NCI-H345 treated with DMSO at 0.1 percent for 48 hours (cell line): ENCODE results near the gene UTS2.

Source experiments
- DNase-seq: peaks from one replicate; lab custom pipeline; 2025; ENCODE audit not compliant: unreplicated experiment; lab: John Stamatoyannopoulos, UW

Gene UTS2

GRCh38 chr1:7852804-7853683 is at the start of gene UTS2:
TSS of gene UTS2 (minus strand) at chr1:7853065. CDS start at chr1:7853003, 62 bp downstream.
- no peak for DNase-seq

- no peak for DNase-seq
These were observed 46.9 kb upstream of the UTS2 start for GRCh38 chr1:7899741-7900140.

- no peak for DNase-seq
These were observed 46.1 kb upstream of the UTS2 start for GRCh38 chr1:7898962-7899361.

- no peak for DNase-seq
These were observed 44.1 kb upstream of the UTS2 start for GRCh38 chr1:7896994-7897393.

- no peak for DNase-seq
These were observed 40.8 kb upstream of the UTS2 start for GRCh38 chr1:7893529-7894180.

GRCh38 chr1:7891804-7892203 is 38.9 kb upstream of the UTS2 start:
- DNase-seq = no peak

GRCh38 chr1:7890853-7891252 is 38.0 kb upstream of the UTS2 start:
- no peak for DNase-seq

GRCh38 chr1:7888248-7889081 is 35.6 kb upstream of the UTS2 start:
- no peak for DNase-seq

- DNase-seq = no peak
These were observed 33.5 kb upstream of the UTS2 start for GRCh38 chr1:7886405-7886745.

GRCh38 chr1:7885513-7886404 is 32.9 kb upstream of the UTS2 start:
- DNase-seq = no peak

GRCh38 chr1:7884757-7885156 is 31.9 kb upstream of the UTS2 start:
- DNase-seq = no peak

- no peak for DNase-seq
These were observed 26.4 kb upstream of the UTS2 start for GRCh38 chr1:7879228-7879627.

GRCh38 chr1:7878027-7878426 is 25.2 kb upstream of the UTS2 start:
- DNase-seq = no peak

GRCh38 chr1:7873801-7874795 is 21.2 kb upstream of the UTS2 start:
- no peak for DNase-seq

GRCh38 chr1:7871136-7871535 is 18.3 kb upstream of the UTS2 start:
- no peak for DNase-seq

- no peak for DNase-seq
These were observed 16.5 kb upstream of the UTS2 start for GRCh38 chr1:7869136-7869920.

GRCh38 chr1:7868070-7868780 is 15.4 kb upstream of the UTS2 start:
- DNase-seq = no peak

- no peak for DNase-seq
These were observed 13.1 kb upstream of the UTS2 start for GRCh38 chr1:7865978-7866377.
